GM18517 (cell line): ENCODE measurements around the gene C14orf93.

Experiments used
- ATAC-seq: cut with Tn5 transposase; IDR thresholded peaks from one replicate; pipeline ENCODE4 v1.9.1; 2021; ENCODE audit warnings: mild to moderate bottlenecking, moderate library complexity; ENCODE audit not compliant: unreplicated experiment

Gene C14orf93

GRCh38 chr14:23009939-23010726, at the start of gene C14orf93:
Gene C14orf93, minus strand, starts transcription at chr14:23010143. Its CDS starts 11,120 bp downstream, at chr14:22999023.
- ATAC-seq = no peak

- ATAC-seq = no peak
Measured at GRCh38 chr14:23058654-23059504, 48.9 kb upstream of the C14orf93 start.

- ATAC-seq = peak; percentile 71
Measured at GRCh38 chr14:23057757-23058653, 48.1 kb upstream of the C14orf93 start.

DNA sequence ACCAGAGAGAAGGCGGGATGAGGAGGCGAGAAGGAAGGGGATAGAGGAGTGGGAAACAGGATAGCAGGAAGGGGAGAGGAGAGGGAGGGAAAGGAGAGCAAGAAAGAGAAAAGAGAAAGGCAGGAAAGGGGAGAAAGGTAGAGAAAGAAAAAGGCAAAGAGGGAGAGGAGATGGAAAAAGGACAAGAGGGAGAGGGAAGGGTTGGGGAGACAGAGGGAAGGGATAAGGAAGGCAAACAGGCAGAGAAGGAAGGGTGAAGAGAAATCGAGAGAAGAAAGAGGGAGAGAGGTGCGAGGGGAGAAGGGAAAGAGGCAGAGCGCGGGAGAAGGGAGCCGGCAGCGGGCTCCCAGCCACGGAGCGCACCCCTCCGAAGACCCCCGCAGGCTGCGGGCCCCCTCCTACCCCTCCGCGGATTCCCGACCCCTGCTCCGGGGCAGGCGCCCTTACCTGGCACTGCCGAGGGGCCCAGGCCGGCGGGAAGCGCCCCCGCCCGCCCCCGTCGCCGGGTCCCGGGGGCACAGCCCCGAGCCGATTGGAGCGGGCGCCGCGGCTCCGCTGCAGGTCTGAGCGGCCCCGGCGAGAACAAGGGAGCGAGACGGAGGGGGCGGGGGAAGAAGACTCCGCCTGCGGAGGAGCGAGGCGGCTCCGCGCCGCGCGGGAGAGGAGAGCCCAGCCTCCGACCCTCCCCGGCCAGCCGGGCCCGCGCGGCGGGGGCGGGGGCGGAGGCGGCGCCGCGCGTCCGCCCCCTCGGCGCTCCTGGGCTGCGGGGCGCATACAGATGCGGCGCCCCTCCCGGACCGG, 47.2 kb upstream of the C14orf93 start, which contains the start of gene CDH24:
Gene CDH24 (minus strand): TSS at position 565 of the 801 bp plus-strand sequence. CDS start 1,787 bp downstream, outside the sequence.
- no peak for ATAC-seq

DNA sequence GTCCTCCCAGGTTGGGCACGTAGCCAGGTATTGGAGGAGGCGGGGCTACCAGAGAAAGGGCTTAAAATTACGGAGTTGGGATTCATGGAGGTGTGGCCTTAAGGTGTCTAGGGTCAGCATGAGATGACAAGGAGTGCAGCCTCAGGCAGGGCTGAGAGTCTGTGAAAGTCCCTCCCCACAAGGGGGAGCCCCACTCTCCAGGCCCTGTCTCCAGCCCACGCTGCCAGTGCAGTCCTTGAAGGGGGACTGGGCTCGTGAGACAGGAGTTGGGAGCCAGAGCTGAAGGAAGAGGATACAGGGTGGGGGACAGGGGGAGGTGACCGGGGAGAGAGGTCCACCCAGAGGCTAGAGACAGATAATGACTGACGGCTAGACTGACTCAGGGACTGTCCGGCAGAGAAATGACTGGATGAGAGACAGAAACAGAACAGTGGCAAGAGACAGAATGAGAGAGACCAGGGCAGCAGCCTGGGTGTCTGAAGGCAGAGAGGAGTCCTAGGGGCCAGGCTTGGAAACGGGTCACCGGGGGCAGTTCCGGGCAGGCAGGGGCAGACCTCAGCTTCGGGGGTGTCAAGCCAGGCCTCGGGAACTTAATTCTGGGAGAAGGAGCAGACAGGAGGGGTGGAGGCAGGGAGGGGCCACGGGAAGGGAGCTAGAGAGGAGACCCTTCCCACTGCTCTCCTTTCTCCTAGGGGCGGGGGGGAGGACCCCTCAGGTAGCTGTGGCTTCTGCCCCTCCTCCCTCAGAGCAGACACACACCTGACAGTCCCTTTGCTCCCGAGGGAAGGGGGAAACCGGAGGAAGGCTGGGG, 46.4 kb upstream of the C14orf93 start:
- ATAC-seq = peak; percentile 41

- no peak for ATAC-seq
Measured at GRCh38 chr14:23055621-23056144, 45.7 kb upstream of the C14orf93 start.

DNA sequence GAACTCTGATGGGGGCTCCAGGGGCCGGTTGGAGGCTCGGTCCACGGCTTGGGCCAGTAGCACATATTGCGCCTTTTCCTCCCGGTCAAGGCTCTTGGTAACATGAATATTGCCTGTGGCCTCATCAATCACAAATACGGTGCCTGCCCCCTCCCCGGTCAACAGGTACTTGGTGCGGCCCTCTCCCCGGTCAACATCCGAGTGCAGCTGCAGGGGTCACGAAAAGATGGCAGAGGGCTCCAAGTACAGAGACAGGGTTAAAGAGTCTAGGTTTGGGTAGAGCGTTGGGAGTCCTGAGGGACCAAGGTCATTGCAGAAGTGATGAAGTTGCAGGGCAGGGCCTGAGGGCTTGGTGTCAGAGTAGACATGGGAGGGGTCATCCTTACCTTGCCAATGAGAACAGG, 45.2 kb upstream of the C14orf93 start:
- ATAC-seq = no peak

DNA sequence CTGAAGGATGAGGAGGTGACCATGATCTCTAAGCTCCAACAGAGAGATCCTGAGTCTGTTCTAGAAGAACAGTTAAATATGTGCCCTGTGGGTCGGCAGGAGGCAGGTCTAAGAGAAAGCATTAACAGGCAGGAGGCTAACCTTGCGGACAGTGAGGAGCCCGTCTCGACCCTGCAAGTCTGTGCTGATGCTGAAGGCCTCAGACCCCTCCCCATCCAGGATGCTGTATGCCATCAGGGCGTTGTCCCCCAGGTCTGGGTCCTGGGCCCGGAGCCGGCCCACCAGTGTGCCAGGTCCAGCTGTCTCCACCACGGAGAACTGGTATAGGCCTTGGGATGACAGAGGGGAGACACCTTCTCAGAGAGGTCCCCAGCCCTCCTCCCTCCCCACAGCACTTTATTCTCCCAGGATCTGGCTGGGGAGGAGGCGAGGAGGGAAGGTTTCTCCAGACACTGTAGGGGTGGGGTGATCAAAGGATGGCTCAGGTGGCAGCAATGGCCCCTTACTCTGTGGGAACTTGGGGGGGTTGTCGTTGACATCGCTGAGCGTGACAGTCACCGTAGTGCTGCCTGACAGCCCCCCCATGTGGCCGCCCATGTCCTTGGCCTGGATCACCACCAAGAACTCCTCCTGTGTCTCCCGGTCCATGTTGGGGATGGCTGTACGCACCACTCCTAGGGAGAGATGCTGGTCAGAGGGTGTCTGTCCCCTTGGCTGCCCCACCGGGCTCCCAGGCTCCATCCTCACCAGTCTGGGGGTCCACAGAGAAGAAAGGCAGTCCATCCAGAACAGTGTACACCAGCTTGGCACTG, 44.3 kb upstream of the C14orf93 start:
- ATAC-seq = no peak

GRCh38 chr14:23053426-23053825, 43.5 kb upstream of the C14orf93 start:
- ATAC-seq = no peak

DNA sequence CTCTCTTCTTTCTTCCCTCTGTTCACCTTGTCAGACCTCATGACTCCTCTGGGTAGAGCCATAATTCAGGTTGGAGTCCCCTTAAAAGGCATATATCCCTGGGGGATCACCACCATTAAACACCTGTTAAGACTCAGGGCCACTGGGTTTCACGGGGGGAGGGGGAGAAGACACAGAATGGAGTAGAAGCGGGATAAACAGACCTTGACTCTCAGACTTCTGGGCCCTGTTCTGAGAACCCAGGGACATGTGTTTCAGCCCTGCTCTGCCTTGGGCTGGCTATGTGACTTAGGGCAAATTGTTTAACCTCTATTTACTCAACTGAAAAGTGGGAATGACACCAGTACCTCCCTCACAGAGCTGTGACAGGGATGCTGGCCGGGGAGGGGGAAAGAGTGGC, 42.7 kb upstream of the C14orf93 start:
- no peak for ATAC-seq

- no peak for ATAC-seq
Measured at GRCh38 chr14:23052182-23052623, 42.3 kb upstream of the C14orf93 start.

GRCh38 chr14:23051141-23052057, 41.5 kb upstream of the C14orf93 start:
- no peak for ATAC-seq

- no peak for ATAC-seq
Measured at GRCh38 chr14:23049011-23049410, 39.1 kb upstream of the C14orf93 start.

DNA sequence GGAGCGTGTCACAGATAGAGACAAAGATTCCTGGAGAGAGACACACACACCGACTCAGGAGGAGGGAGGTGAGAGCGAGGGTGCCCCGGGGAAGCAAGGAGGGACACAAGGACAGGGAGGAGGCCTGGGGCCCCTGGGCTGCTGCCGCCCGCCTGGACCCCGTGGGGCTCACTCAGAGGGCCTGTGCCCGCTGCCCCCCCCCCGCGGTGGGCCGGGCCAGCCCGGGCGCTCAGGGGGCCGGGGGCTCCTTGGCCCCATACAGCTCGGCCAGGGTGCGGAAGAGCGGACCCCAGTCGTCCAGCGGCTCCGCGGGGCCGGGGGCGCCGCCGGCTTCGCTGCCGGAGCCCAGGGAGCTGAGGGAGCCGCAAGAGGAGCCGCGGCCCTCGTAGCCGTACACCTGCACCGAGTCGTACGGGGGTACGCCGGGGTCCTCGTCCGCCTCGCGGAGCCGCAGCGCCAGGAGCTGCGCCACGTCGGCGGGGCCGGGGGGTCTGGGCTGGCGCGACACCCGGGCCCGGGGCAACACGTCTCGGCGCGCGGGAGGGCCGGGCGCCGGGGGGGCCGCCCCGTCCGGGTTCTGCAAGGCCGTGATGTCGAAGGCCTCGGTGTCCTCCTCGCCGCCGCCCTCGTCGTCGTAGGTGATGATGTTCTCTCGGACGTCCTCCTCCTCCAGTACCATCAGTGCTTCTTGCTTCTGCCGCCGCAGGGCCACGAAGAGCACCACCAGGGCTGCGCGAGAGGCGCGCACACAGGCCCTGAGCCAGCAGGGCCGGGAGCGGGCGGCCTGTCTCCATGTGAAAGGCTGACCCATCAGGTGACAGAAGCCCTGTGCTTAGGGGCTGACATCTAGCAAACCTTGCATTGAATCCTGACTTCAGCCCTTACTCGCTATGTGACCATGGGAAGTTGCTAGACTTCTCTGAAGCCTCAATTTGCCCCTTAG, 38.1 kb upstream of the C14orf93 start:
- ATAC-seq = no peak

DNA sequence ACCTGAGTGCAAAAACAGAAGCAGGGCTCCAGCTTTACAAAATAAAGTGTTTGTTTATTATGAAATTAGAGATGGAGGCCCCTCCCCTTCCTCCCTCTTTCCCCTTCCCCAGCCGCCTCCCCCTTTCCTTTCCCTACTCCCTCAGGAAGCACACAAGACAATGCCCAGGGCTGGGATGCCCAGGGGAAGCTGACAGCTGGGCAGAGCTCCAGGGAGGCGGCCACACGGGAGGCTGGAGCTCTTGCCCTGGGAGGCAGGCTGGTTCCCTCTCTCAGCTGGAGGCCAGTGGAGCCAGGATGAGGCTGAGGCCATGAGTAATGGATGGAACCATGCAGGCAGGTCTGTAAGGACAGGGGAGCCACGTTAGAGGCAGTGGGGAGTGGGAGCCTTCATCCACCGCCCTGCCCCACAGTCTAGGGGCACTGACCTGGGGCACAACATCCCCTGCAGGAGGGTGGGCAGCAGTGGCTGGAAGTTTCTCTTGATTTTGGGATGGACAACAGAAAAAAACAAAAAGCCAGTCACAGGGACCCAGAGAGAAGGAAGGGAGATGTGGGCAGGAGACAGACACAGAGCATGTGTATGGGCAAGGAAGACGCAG, 37.2 kb upstream of the C14orf93 start:
- no peak for ATAC-seq
